Sigmoid colon (tissue), 7 donors: Measurements from ENCODE around the gene NTHL1. TPM values are rescaled to one million over a fixed set of nuclear protein-coding genes. Genes with fewer than 3 reads are reported as not detected.

Experiments used
- DNase-seq: peaks from one replicate; pipeline ENCODE4 v3.0.0-alpha.2; 2019
- H3K27ac ChIP-seq, 4 donors: fragments of 200-600 bp; sonication (generic); one replicate each; pipeline ENCODE4 v1.5.1; 2016 to 2019; ENCODE audit warnings: mild to moderate bottlenecking in 1 of 4
- H3K27me3 ChIP-seq, 3 donors: fragments of 200-600 bp; sonication (generic); one replicate each; pipeline ENCODE4 v1.5.1; 2019; ENCODE audit warnings: mild to moderate bottlenecking in 1 of 3
- H3K36me3 ChIP-seq, 4 donors: fragments of 200-600 bp; sonication (generic); one replicate each; pipeline ENCODE4 v1.5.1; 2016 to 2019
- H3K4me1 ChIP-seq, 4 donors: fragments of 200-600 bp; sonication (generic); one replicate each; pipeline ENCODE4 v1.5.1; 2017 to 2019
- H3K4me3 ChIP-seq, 4 donors: fragments of 200-600 bp; sonication (generic); one replicate each; pipeline ENCODE4 v1.5.1; 2017 to 2019; ENCODE audit warnings: mild to moderate bottlenecking in 2 of 4, moderate library complexity in 1 of 4
- H3K9me3 ChIP-seq, 4 donors: fragments of 200-600 bp in 3 of 4; sonication (generic) in 3 of 4; one replicate each; pipeline versions ENCODE4 v1.5.1 to v1.6.1; 2013 to 2019
- CTCF ChIP-seq, 4 experiments: fragments of 450-650 bp in 3 of 4; fragments of 200-600 bp in 1 of 4; IDR thresholded peaks; one replicate each; pipeline ENCODE4 v1.5.1; 2016 to 2019; ENCODE audit warnings: antibody characterized with exemption in 4 of 4, mild to moderate bottlenecking in 3 of 4, moderate library complexity in 2 of 4
- EP300 ChIP-seq, 4 donors: sonication (generic); formaldehyde crosslinking; IDR thresholded peaks; one replicate each; pipeline ENCODE4 v1.6.1; 2017; ENCODE audit warnings: antibody characterized with exemption in 4 of 4
- POLR2A ChIP-seq, 2 donors: fragments of 450-650 bp; IDR thresholded peaks; one replicate each; pipeline ENCODE4 v1.6.1; 2016; ENCODE audit warnings: antibody characterized with exemption in 2 of 2, mild to moderate bottlenecking in 2 of 2, moderate library complexity in 2 of 2
- POLR2AphosphoS5 ChIP-seq, 4 donors: sonication (generic); formaldehyde crosslinking; IDR thresholded peaks; one replicate each; pipeline ENCODE4 v1.6.1; 2017; ENCODE audit warnings: antibody characterized with exemption in 4 of 4
- WGBS, 2 donors: extraction: QIAGEN DNeasy Blood & Tissue Kit; methylation state at CpG; one replicate each; pipeline ENCODE4 v1.1.7; 2013; 5-methylcytosine and 5-hydroxymethylcytosine counted together
- intact Hi-C: fragments of 100-400 bp; cut with DNase I; formaldehyde crosslinking; loops from one replicate; pipeline ENCODE4 v1.15.1; 2023
- polyA plus RNA-seq, 3 donors: library from polyadenylated mRNA; stranded (reverse); fragments of 200-250 nt; gene quantifications; one replicate each; pipeline ENCODE4 v1.2.3, GENCODE V29; 2013
- small RNA-seq, 3 donors: library from RNA; depleted of rRNA; stranded (forward); fragments of <200 nt; gene quantifications; one replicate each; pipeline ENCODE3, GENCODE V24; 2016
- total RNA-seq, 4 donors: library from RNA; depleted of rRNA; stranded (reverse); fragments of >200 nt; gene quantifications; one replicate each; pipeline ENCODE4 v1.1.0, GENCODE V29; 2016
- donor health status: healthy with polysubstance abuse.
- donor health status: Bipolar disorder and iron deficiency.
- donor health status: healthy.

The NTHL1 gene
- total and polyA plus RNA-seq, 7 donors = 18.4 to 44.5 (median 28.5) TPM

- Histone ChIP-seq H3K4me3 (peak overlapping the region in 3 of 4 donors; percentile 21 to 40 (median 36)), H3K9me3 (no peaks in the 10 kb centered on the region), H3K36me3 (peaks cover 0 to 5% (median 1%) of the 10 kb centered on the region in 4 donors), H3K4me1 (peaks cover 0 to 30% (median 27%) of the 10 kb centered on the region in 4 donors), H3K27me3 (peaks cover 37 to 50% (median 49%) of the 10 kb centered on the region in 3 donors), H3K27ac (peak overlapping the region in 2 of 4 donors; percentile 27 to 44)
- intact Hi-C loops = no loop called here
- TF ChIP-seq CTCF (IDR thresholded peaks at IDR 0.05) = no peak
- TF ChIP-seq POLR2A (IDR thresholded peaks at IDR 0.05) = no peak
- TF ChIP-seq POLR2AphosphoS5 (IDR thresholded peaks at IDR 0.05) = no peak
- no peak for TF ChIP-seq EP300 (IDR thresholded peaks at IDR 0.05)
- DNase-seq = no peak
- WGBS, 2 donors = 11 to 14% methylated on average over 22 of the region's 22 CpGs
These were observed 56.1 kb downstream of the NTHL1 start for GRCh38 chr16:1991588-1991947.

GRCh38 chr16:1991135-1991551 lies 56.5 kb downstream of the NTHL1 start:
- intact Hi-C loops = no loop called here
- Histone ChIP-seq H3K27ac (no peak overlapping the region), H3K4me3 (no peak overlapping the region), H3K27me3 (peaks cover 37 to 50% (median 49%) of the 10 kb centered on the region in 3 donors), H3K36me3 (peaks cover under 1 to 9% (median 5%) of the 10 kb centered on the region in 4 donors), H3K4me1 (peaks cover 0 to 30% (median 27%) of the 10 kb centered on the region in 4 donors), H3K9me3 (no peaks in the 10 kb centered on the region)
- WGBS, 2 donors = 6 to 10% methylated on average over 18 of the region's 18 CpGs
- no peak for DNase-seq
- no peak for TF ChIP-seq POLR2A (IDR thresholded peaks at IDR 0.05)
- no peak for TF ChIP-seq POLR2AphosphoS5 (IDR thresholded peaks at IDR 0.05)
- no peak for TF ChIP-seq CTCF (IDR thresholded peaks at IDR 0.05)
- no peak for TF ChIP-seq EP300 (IDR thresholded peaks at IDR 0.05)

- intact Hi-C loops = no loop called here
- Histone ChIP-seq H3K4me3 (no peak overlapping the region), H3K4me1 (peaks cover 0 to 33% (median 28%) of the 10 kb centered on the region in 4 donors), H3K9me3 (no peaks in the 10 kb centered on the region), H3K27me3 (peaks cover 37 to 50% (median 49%) of the 10 kb centered on the region in 3 donors), H3K36me3 (peaks cover 6 to 15% (median 10%) of the 10 kb centered on the region in 4 donors), H3K27ac (no peak overlapping the region)
- no peak for TF ChIP-seq POLR2AphosphoS5 (IDR thresholded peaks at IDR 0.05)
- TF ChIP-seq POLR2A (IDR thresholded peaks at IDR 0.05) = peak in 1 of 2 donors; percentile 33
- TF ChIP-seq CTCF (IDR thresholded peaks at IDR 0.05) = no peak
- WGBS, 2 donors = 2% methylated on average over 50 of the region's 50 CpGs
- no peak for DNase-seq
These were observed 57.1 kb downstream of the NTHL1 start for GRCh38 chr16:1990351-1991134.

GRCh38 chr16:1990101-1990350 lies 57.6 kb downstream of the NTHL1 start:
- intact Hi-C loops = no loop called here
- DNase-seq = no peak
- H3K27ac ChIP-seq = no peak overlapping the region
- H3K4me1 ChIP-seq = peaks cover 0 to 39% (median 33%) of the 10 kb centered on the region in 4 donors
- WGBS, 2 donors = 2 to 3% methylated on average over 25 of the region's 25 CpGs
- TF ChIP-seq CTCF (IDR thresholded peaks at IDR 0.05) = no peak
- TF ChIP-seq POLR2AphosphoS5 (IDR thresholded peaks at IDR 0.05) = no peak
- TF ChIP-seq POLR2A (IDR thresholded peaks at IDR 0.05) = no peak
- TF ChIP-seq EP300 (IDR thresholded peaks at IDR 0.05) = no peak
- peaks cover 37 to 50% (median 49%) of the 10 kb centered on the region in 3 donors for H3K27me3 ChIP-seq
- peaks cover 6 to 17% (median 10%) of the 10 kb centered on the region in 4 donors for H3K36me3 ChIP-seq
- H3K9me3 ChIP-seq = no peaks in the 10 kb centered on the region
- no peak overlapping the region for H3K4me3 ChIP-seq

Small RNA genes within 50 kb of the gene (small RNA-seq; reads per million reads assigned to genes)
- gene MIR1225 = 5.6 to 10.2 (median 6.5) reads per million in 3 donors
- gene RN7SL219P = 0 to 0.06 (median 0) reads per million in 3 donors

Other genes starting within 250 kb of the NTHL1 start
- 100 to 1,000 TPM in 3 of 4 donors, 10 to 100 TPM in 1; 73.4 to 163 (median 140) TPM for gene HAGH, start 221.0 kb downstream of the NTHL1 start, total RNA-seq
- gene HAGH, start 221.0 kb downstream of the NTHL1 start, polyA plus RNA-seq = 10 to 100 TPM; 54.1 to 86.9 (median 68.4) TPM
- gene FAHD1, start 220.6 kb downstream of the NTHL1 start, total RNA-seq = 10 to 100 TPM; 27.7 to 35.0 (median 29.3) TPM
- 100 to 1,000 TPM in 1 of 3 donors, 10 to 100 TPM in 2; 58.9 to 137 (median 62.5) TPM for gene FAHD1, start 220.6 kb downstream of the NTHL1 start, polyA plus RNA-seq
- not detected for gene MEIOB, start 175.7 kb downstream of the NTHL1 start, total RNA-seq
- gene MEIOB, start 175.7 kb downstream of the NTHL1 start, polyA plus RNA-seq = under 1 TPM in 1 of 3 donors, not detected in 2; 0.10 TPM
- not detected for gene HS3ST6, start 129.4 kb downstream of the NTHL1 start, total RNA-seq
- gene HS3ST6, start 129.4 kb downstream of the NTHL1 start, polyA plus RNA-seq = 1 to 10 TPM in 1 of 3 donors, under 1 TPM in 1, not detected in 1; 0.09 to 6.0 TPM
- 10 to 100 TPM; 17.8 to 35.7 (median 19.0) TPM for gene MSRB1, start 104.6 kb downstream of the NTHL1 start, total RNA-seq
- 100 to 1,000 TPM in 1 of 3 donors, 10 to 100 TPM in 2; 64.7 to 136 (median 69.1) TPM for gene MSRB1, start 104.6 kb downstream of the NTHL1 start, polyA plus RNA-seq
- gene RPL3L, start 93.1 kb downstream of the NTHL1 start, total RNA-seq = not detected
- under 1 TPM in 2 of 3 donors, not detected in 1; 0.04 to 0.60 TPM for gene RPL3L, start 93.1 kb downstream of the NTHL1 start, polyA plus RNA-seq
- gene NDUFB10, start 88.3 kb downstream of the NTHL1 start, total RNA-seq = 100 to 1,000 TPM; 200 to 332 (median 264) TPM
- gene NDUFB10, start 88.3 kb downstream of the NTHL1 start, polyA plus RNA-seq = 100 to 1,000 TPM; 298 to 489 (median 369) TPM
- gene RPS2, start 83.0 kb downstream of the NTHL1 start, total RNA-seq = 1,000 to 10,000 TPM; 1,478 to 1,994 (median 1,643) TPM
- 1,000 to 10,000 TPM; 1,713 to 3,277 (median 2,927) TPM for gene RPS2, start 83.0 kb downstream of the NTHL1 start, polyA plus RNA-seq
- gene RNF151, start 81.0 kb downstream of the NTHL1 start, total RNA-seq = not detected
- under 1 TPM in 1 of 3 donors, not detected in 2; 0.10 TPM for gene RNF151, start 81.0 kb downstream of the NTHL1 start, polyA plus RNA-seq
- 10 to 100 TPM; 19.4 to 27.4 (median 26.1) TPM for gene TBL3, start 75.8 kb downstream of the NTHL1 start, total RNA-seq
- gene TBL3, start 75.8 kb downstream of the NTHL1 start, polyA plus RNA-seq = 10 to 100 TPM; 14.3 to 37.4 (median 14.4) TPM
- gene NOXO1, start 66.4 kb downstream of the NTHL1 start, total RNA-seq = not detected
- gene NOXO1, start 66.4 kb downstream of the NTHL1 start, polyA plus RNA-seq = 10 to 100 TPM; 13.8 to 47.3 (median 15.0) TPM
- gene GFER, start 63.6 kb downstream of the NTHL1 start, total RNA-seq = 10 to 100 TPM; 17.5 to 23.8 (median 21.2) TPM
- gene GFER, start 63.6 kb downstream of the NTHL1 start, polyA plus RNA-seq = 100 to 1,000 TPM in 1 of 3 donors, 10 to 100 TPM in 2; 67.3 to 125 (median 82.9) TPM
- 1 to 10 TPM in 3 of 4 donors, under 1 TPM in 1; 0.82 to 8.3 (median 6.3) TPM for gene SYNGR3, start 57.9 kb downstream of the NTHL1 start, total RNA-seq
- gene SYNGR3, start 57.9 kb downstream of the NTHL1 start, polyA plus RNA-seq = 1 to 10 TPM in 2 of 3 donors, under 1 TPM in 1; 0.60 to 4.0 (median 1.2) TPM
- 10 to 100 TPM; 12.8 to 27.2 (median 17.7) TPM for gene ZNF598, start 38.0 kb downstream of the NTHL1 start, total RNA-seq
- 10 to 100 TPM; 20.3 to 57.0 (median 21.0) TPM for gene ZNF598, start 38.0 kb downstream of the NTHL1 start, polyA plus RNA-seq
- not detected for gene NPW, start 28.0 kb downstream of the NTHL1 start, total RNA-seq
- under 1 TPM in 1 of 3 donors, not detected in 2; 0.71 TPM for gene NPW, start 28.0 kb downstream of the NTHL1 start, polyA plus RNA-seq
- 10 to 100 TPM; 23.5 to 57.9 (median 29.5) TPM for gene NHERF2, start 20.9 kb downstream of the NTHL1 start, total RNA-seq
- gene NHERF2, start 20.9 kb downstream of the NTHL1 start, polyA plus RNA-seq = 100 to 1,000 TPM in 1 of 3 donors, 10 to 100 TPM in 2; 46.7 to 105 (median 65.4) TPM
- 10 to 100 TPM; 25.0 to 80.9 (median 36.9) TPM for gene TSC2, start 151 bp upstream of the NTHL1 start, total RNA-seq
- gene TSC2, start 151 bp upstream of the NTHL1 start, polyA plus RNA-seq = 10 to 100 TPM; 16.9 to 58.4 (median 31.2) TPM
- gene PKD1, start 88.1 kb upstream of the NTHL1 start, total RNA-seq = 100 to 1,000 TPM in 2 of 4 donors, 10 to 100 TPM in 2; 81.6 to 372 (median 134) TPM
- gene PKD1, start 88.1 kb upstream of the NTHL1 start, polyA plus RNA-seq = 10 to 100 TPM; 10.6 to 61.4 (median 11.4) TPM
- 1 to 10 TPM in 2 of 4 donors, under 1 TPM in 1, not detected in 1; 0.68 to 3.0 (median 1.8) TPM for gene RAB26, start 100.8 kb upstream of the NTHL1 start, total RNA-seq
- gene RAB26, start 100.8 kb upstream of the NTHL1 start, polyA plus RNA-seq = 10 to 100 TPM; 13.9 to 18.8 (median 16.2) TPM
- gene TRAF7, start 107.9 kb upstream of the NTHL1 start, total RNA-seq = 10 to 100 TPM; 30.3 to 46.3 (median 34.9) TPM
- 10 to 100 TPM; 45.0 to 65.1 (median 63.6) TPM for gene TRAF7, start 107.9 kb upstream of the NTHL1 start, polyA plus RNA-seq
- gene CASKIN1, start 148.8 kb upstream of the NTHL1 start, total RNA-seq = under 1 TPM in 3 of 4 donors, not detected in 1; 0.27 to 0.55 (median 0.36) TPM
- under 1 TPM; under 0.01 to 0.44 (median 0.23) TPM for gene CASKIN1, start 148.8 kb upstream of the NTHL1 start, polyA plus RNA-seq
- gene MLST8, start 157.6 kb upstream of the NTHL1 start, total RNA-seq = 10 to 100 TPM; 30.6 to 48.5 (median 37.1) TPM
- gene MLST8, start 157.6 kb upstream of the NTHL1 start, polyA plus RNA-seq = 10 to 100 TPM; 41.4 to 58.7 (median 42.0) TPM
- 10 to 100 TPM in 1 of 4 donors, 1 to 10 TPM in 3; 1.8 to 21.3 (median 4.7) TPM for gene BRICD5, start 163.0 kb upstream of the NTHL1 start, total RNA-seq
- 1 to 10 TPM in 1 of 3 donors, not detected in 2; 8.3 TPM for gene BRICD5, start 163.0 kb upstream of the NTHL1 start, polyA plus RNA-seq
- gene PGP, start 167.0 kb upstream of the NTHL1 start, total RNA-seq = 10 to 100 TPM in 2 of 4 donors, 1 to 10 TPM in 2; 9.0 to 14.4 (median 10.0) TPM
- 10 to 100 TPM in 2 of 3 donors, 1 to 10 TPM in 1; 6.0 to 20.2 (median 11.1) TPM for gene PGP, start 167.0 kb upstream of the NTHL1 start, polyA plus RNA-seq
- 10 to 100 TPM; 17.4 to 26.9 (median 22.0) TPM for gene E4F1, start 175.8 kb upstream of the NTHL1 start, total RNA-seq
- 10 to 100 TPM; 10.8 to 25.3 (median 13.4) TPM for gene E4F1, start 175.8 kb upstream of the NTHL1 start, polyA plus RNA-seq
- gene DNASE1L2, start 188.6 kb upstream of the NTHL1 start, total RNA-seq = under 1 TPM in 3 of 4 donors, not detected in 1; 0.36 to 0.82 (median 0.81) TPM
- under 1 TPM in 1 of 3 donors, not detected in 2; 0.93 TPM for gene DNASE1L2, start 188.6 kb upstream of the NTHL1 start, polyA plus RNA-seq
- 10 to 100 TPM; 50.2 to 87.2 (median 67.0) TPM for gene ECI1, start 203.8 kb upstream of the NTHL1 start, total RNA-seq
- gene ECI1, start 203.8 kb upstream of the NTHL1 start, polyA plus RNA-seq = 100 to 1,000 TPM in 2 of 3 donors, 10 to 100 TPM in 1; 84.8 to 136 (median 121) TPM
- 100 to 1,000 TPM; 110 to 145 (median 128) TPM for gene RNPS1, start 220.3 kb upstream of the NTHL1 start, total RNA-seq
- 100 to 1,000 TPM; 111 to 171 (median 112) TPM for gene RNPS1, start 220.3 kb upstream of the NTHL1 start, polyA plus RNA-seq